Pancreas (tissue), 10 donors: ENCODE measurements around the gene ELOVL5. TPM values are rescaled to one million over a fixed set of nuclear protein-coding genes. Genes with fewer than 3 reads are reported as not detected.
"Not testable (repeated sequence)": the region's sequence is repeated elsewhere in the genome, so short reads cannot be mapped to it uniquely, and the experiment has no call there.

Experiments used
- ATAC-seq, 4 donors: fragments of 200-7000 bp; cut with Tn5 transposase; one replicate each; pipeline versions ENCODE4 v1.8.0 to v1.9.1; 2020; ENCODE audit warnings: mild to moderate bottlenecking in 4 of 4, moderate library complexity in 4 of 4
- DNase-seq, 6 donors: peaks; one replicate each; pipeline ENCODE4 v3.0.0-alpha.2; 2020
- FAIRE-seq: peaks from 2 replicates; lab custom pipeline; 2012; peaks lifted over from hg19 to GRCh38; lab: Jason Lieb, UNC
- H3K27ac ChIP-seq, 4 donors: fragments of 200-600 bp; sonication (generic); 1 replicate in 3 of 4; 2 replicates in 1 of 4; pipeline versions ENCODE4 v1.5.0 to v1.8.0; 2020
- H3K27me3 ChIP-seq, 4 donors: fragments of 200-600 bp; one replicate each; pipeline ENCODE4 v1.8.0; 2021
- H3K36me3 ChIP-seq, 3 donors: fragments of 200-600 bp; sonication (generic) in 1 of 3; one replicate each; pipeline versions ENCODE4 v1.5.0 to v1.8.0; 2020 to 2021
- H3K4me1 ChIP-seq, 3 donors: fragments of 200-600 bp; one replicate each; pipeline ENCODE4 v1.8.0; 2021
- H3K4me3 ChIP-seq, 4 donors: fragments of 200-600 bp; sonication (generic) in 2 of 4; one replicate each; pipeline versions ENCODE4 v1.5.0 to v1.8.0; 2020 to 2021
- H3K9me3 ChIP-seq, 4 donors: fragments of 200-600 bp; one replicate each; pipeline ENCODE4 v1.8.0; 2021
- CTCF ChIP-seq, 4 donors: fragments of 200-600 bp; sonication (generic) in 3 of 4; IDR thresholded peaks; one replicate each; pipeline versions ENCODE4 v1.5.0 to v1.8.0; 2021; ENCODE audit warnings: antibody characterized with exemption in 4 of 4
- WGBS, 2 donors: extraction: QIAGEN DNeasy Blood & Tissue Kit; methylation state at CpG; one replicate each; pipeline ENCODE4 v1.1.7; 2013; 5-methylcytosine and 5-hydroxymethylcytosine counted together
- intact Hi-C, 3 donors: fragments of 100-400 bp; cut with DNase I; formaldehyde crosslinking; loops; one replicate each; pipeline versions ENCODE4 v1.11.1 to v1.14.2; 2022
- polyA plus RNA-seq, 2 donors: library from polyadenylated mRNA; stranded (reverse); fragments of 200-250 nt; gene quantifications; one replicate each; pipeline ENCODE4 v1.2.3, GENCODE V29; 2013
- total RNA-seq, 6 donors: library from RNA; stranded (reverse); fragmentation: NEBNext Ultra II Directional in 4 of 6; extraction: Animal tissue kit (Norgen Biotek cat#: 25700) in 4 of 6; gene quantifications; one replicate each; pipeline versions ENCODE4 v1.2.1 to v1.2.4, GENCODE V29; 2021 to 2023
- donor health status: healthy with polysubstance abuse.
- donor health status: DM: no; HTN: no; CAD: no; lungs with moderate emphysema.
- donor health status: DM: no; HTN: no; CAD: no.
- donor health status: control.
- donor health status: control.
- donor health status: Bipolar disorder and iron deficiency.
- donor health status: DM: yes; HTN: yes; CAD: no.
- donor health status: DM: no; HTN: no; CAD: no.
- donor health status: DM: no; HTN: no; CAD: no.
- donor health status: DM: yes; HTN: yes; CAD: no.

The ELOVL5 gene
- total and polyA plus RNA-seq, 8 donors = 2.8 to 21.2 (median 11.2) TPM

- DNase-seq (no peak), ATAC-seq (no peak), FAIRE-seq (no peak)
- Histone ChIP-seq H3K36me3 (no peaks in the 10 kb centered on the region), H3K4me3 (no peak overlapping the region), H3K27ac (no peak overlapping the region), H3K9me3 (no peaks in the 10 kb centered on the region), H3K27me3 (no peaks in the 10 kb centered on the region), H3K4me1 (no peaks in the 10 kb centered on the region)
- 81 to 89% methylated on average over 6 of the region's 6 CpGs for WGBS, 2 donors
- intact Hi-C loops = no loop called here
- no peak for TF ChIP-seq CTCF (IDR thresholded peaks at IDR 0.05)
These were observed 37.8 kb downstream of the ELOVL5 start for GRCh38 chr6:53310771-53311585.

- FAIRE-seq = no peak
- Histone ChIP-seq H3K27me3 (no peaks in the 10 kb centered on the region), H3K9me3 (no peaks in the 10 kb centered on the region), H3K27ac (no peak overlapping the region), H3K4me3 (no peak overlapping the region), H3K4me1 (no peaks in the 10 kb centered on the region), H3K36me3 (no peaks in the 10 kb centered on the region)
- WGBS, 2 donors = 69 to 77% methylated on average over 4 of the region's 4 CpGs
- TF ChIP-seq CTCF (IDR thresholded peaks at IDR 0.05) = no peak
- intact Hi-C loops = no loop called here
- ATAC-seq = no peak
- DNase-seq = no peak
These were observed 38.8 kb downstream of the ELOVL5 start for GRCh38 chr6:53309901-53310300.

GRCh38 chr6:53309059-53309900 is 39.5 kb downstream of the ELOVL5 start:
- Histone ChIP-seq H3K9me3 (no peaks in the 10 kb centered on the region), H3K27me3 (no peaks in the 10 kb centered on the region), H3K27ac (no peak overlapping the region), H3K4me3 (no peak overlapping the region), H3K36me3 (no peaks in the 10 kb centered on the region), H3K4me1 (no peaks in the 10 kb centered on the region)
- no peak for TF ChIP-seq CTCF (IDR thresholded peaks at IDR 0.05)
- peak in 3 of 4 donors; percentile 25 to 40 (median 39) for ATAC-seq
- intact Hi-C loops = no loop called here
- 65 to 71% methylated on average over 7 of the region's 7 CpGs for WGBS, 2 donors
- no peak for FAIRE-seq
- no peak for DNase-seq

- intact Hi-C loops = no loop called here
- TF ChIP-seq CTCF (IDR thresholded peaks at IDR 0.05) = no peak
- H3K9me3 ChIP-seq = no peaks in the 10 kb centered on the region
- H3K36me3 ChIP-seq = no peaks in the 10 kb centered on the region
- 42 to 47% methylated on average over 1 of the region's 1 CpG for WGBS, 2 donors
- H3K27ac ChIP-seq = peak overlapping the region in 1 of 4 donors; percentile 3
- ATAC-seq (peak in 2 of 4 donors; percentile 24 to 25), DNase-seq (no peak), FAIRE-seq (no peak)
- H3K4me1 ChIP-seq = peaks cover 0 to 2% (median 0%) of the 10 kb centered on the region in 3 donors
- H3K4me3 ChIP-seq = no peak overlapping the region
- H3K27me3 ChIP-seq = no peaks in the 10 kb centered on the region
These were observed 41.9 kb downstream of the ELOVL5 start for GRCh38 chr6:53306819-53307347.

GRCh38 chr6:53306217-53306616 is 42.5 kb downstream of the ELOVL5 start:
- DNase-seq, H3K36me3 ChIP-seq, intact Hi-C loops, H3K27me3 ChIP-seq, ATAC-seq, H3K4me3 ChIP-seq, FAIRE-seq, H3K27ac ChIP-seq, H3K9me3 ChIP-seq, H3K4me1 ChIP-seq: not testable (repeated sequence)
- WGBS, 2 donors = 94 to 100% methylated on average over 1 of the region's 1 CpG

GRCh38 chr6:53305506-53306005 is 43.2 kb downstream of the ELOVL5 start:
- H3K27ac ChIP-seq, ATAC-seq, intact Hi-C loops, H3K36me3 ChIP-seq, H3K27me3 ChIP-seq, H3K4me1 ChIP-seq, H3K4me3 ChIP-seq, H3K9me3 ChIP-seq, DNase-seq, FAIRE-seq: not testable (repeated sequence)
- 97 to 100% methylated on average over 21 to 37 of the region's 37 CpGs for WGBS, 2 donors

GRCh38 chr6:53304953-53305352 is 43.8 kb downstream of the ELOVL5 start:
- H3K27me3 ChIP-seq, H3K4me1 ChIP-seq, FAIRE-seq, intact Hi-C loops, H3K36me3 ChIP-seq, ATAC-seq, H3K9me3 ChIP-seq, H3K27ac ChIP-seq, H3K4me3 ChIP-seq: not testable (repeated sequence)
- DNase-seq = peak in 1 of 6 donors; percentile 52
- WGBS, 2 donors = 89 to 97% methylated on average over 9 to 25 of the region's 32 CpGs
